IgD-negative memory B cell (primary cell): Measurements from ENCODE around the gene KAT6B. TPM values are rescaled to one million over a fixed set of nuclear protein-coding genes. Genes with fewer than 3 reads are reported as not detected.

Experiments
- H3K27ac Mint-ChIP-seq, 3 donors: one replicate each; pipeline ENCODE4 v1.8.0; 2020 to 2022; ENCODE audit warnings: mild to moderate bottlenecking in 3 of 3, mixed read lengths in 3 of 3, moderate library complexity in 1 of 3
- H3K27me3 Mint-ChIP-seq: one replicate; pipeline ENCODE4 v1.8.0; 2021; ENCODE audit warnings: mixed read lengths
- H3K36me3 Mint-ChIP-seq: one replicate; pipeline ENCODE4 v1.8.0; 2020; ENCODE audit warnings: mild to moderate bottlenecking, mixed read lengths
- H3K4me1 Mint-ChIP-seq, 3 donors: one replicate each; pipeline ENCODE4 v1.8.0; 2020 to 2022; ENCODE audit warnings: mixed read lengths in 3 of 3, mild to moderate bottlenecking in 1 of 3
- H3K4me3 Mint-ChIP-seq, 4 donors: one replicate each; pipeline ENCODE4 v1.8.0; 2020 to 2022; ENCODE audit warnings: mild to moderate bottlenecking in 4 of 4, mixed read lengths in 4 of 4, moderate library complexity in 3 of 4
- H3K9me3 Mint-ChIP-seq, 3 donors: one replicate each; pipeline ENCODE4 v1.8.0; 2020 to 2021; ENCODE audit warnings: mixed read lengths in 3 of 3, mild to moderate bottlenecking in 1 of 3
- polyA plus RNA-seq: library from polyadenylated mRNA; unstranded; fragments of 300-500 nt; fragmentation: Illumina TruSeq; gene quantifications from one replicate; pipeline ENCODE4 v1.2.3, GENCODE V29; 2021

KAT6B gene
- polyA plus RNA-seq, 1 donor from 2014 or later: 27.1 TPM

DNA sequence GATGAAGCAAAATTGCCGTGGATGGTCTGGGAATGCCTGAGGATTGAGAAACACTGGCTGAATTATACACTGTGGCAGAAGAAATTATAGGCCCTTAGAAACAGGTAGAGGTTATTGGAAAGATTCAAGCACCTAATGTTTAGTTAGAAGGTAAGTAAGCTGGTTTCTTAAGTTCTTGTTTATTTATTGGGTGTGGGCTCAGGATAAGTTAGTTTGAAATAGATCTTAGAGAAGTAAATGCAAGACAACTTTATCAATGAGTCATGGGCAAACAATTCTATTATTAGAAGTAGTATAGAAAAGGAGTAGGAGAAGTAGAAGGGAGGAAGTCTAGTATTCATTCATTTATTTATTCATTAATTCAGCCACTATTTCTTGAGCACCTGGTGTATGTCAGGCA is 96.5 kb downstream of the KAT6B start:
- no peak overlapping the region for H3K27ac Mint-ChIP-seq
- H3K4me3 Mint-ChIP-seq: no peak overlapping the region
- H3K36me3 Mint-ChIP-seq: peaks cover 6% of the 10 kb centered on the region
- no peaks in the 10 kb centered on the region for H3K27me3 Mint-ChIP-seq
- peaks cover 9 to 16% (median 10%) of the 10 kb centered on the region in 3 donors for H3K4me1 Mint-ChIP-seq
- peaks cover 0 to 4% (median 2%) of the 10 kb centered on the region in 3 donors for H3K9me3 Mint-ChIP-seq

DNA sequence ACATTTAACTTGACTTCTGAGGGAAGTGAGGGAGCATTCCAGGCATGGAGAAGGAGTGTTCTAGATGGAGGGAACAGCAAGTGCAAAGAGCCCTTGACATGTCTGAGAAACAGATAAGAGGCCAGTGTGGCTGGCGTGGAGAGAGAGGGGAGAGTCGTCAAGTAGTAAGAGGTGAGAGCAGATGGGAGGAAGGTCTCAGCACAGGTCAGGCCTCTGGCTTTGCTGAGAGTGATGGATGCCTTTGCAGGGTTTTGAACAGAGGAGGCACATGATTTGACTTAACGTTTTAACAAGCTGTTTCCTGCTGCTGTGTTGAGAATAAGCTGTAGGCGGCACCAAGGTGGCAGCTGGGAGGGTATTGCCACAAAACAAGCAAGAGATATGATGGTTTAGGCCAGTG is 97.2 kb downstream of the KAT6B start:
- Mint-ChIP-seq H3K27me3 (no peaks in the 10 kb centered on the region), H3K27ac (no peak overlapping the region), H3K4me1 (peaks cover 9 to 16% (median 10%) of the 10 kb centered on the region in 3 donors), H3K4me3 (peak overlapping the region in 1 of 4 donors; percentile 16), H3K36me3 (peaks cover 6% of the 10 kb centered on the region), H3K9me3 (peaks cover 0 to 4% (median 2%) of the 10 kb centered on the region in 3 donors)

DNA sequence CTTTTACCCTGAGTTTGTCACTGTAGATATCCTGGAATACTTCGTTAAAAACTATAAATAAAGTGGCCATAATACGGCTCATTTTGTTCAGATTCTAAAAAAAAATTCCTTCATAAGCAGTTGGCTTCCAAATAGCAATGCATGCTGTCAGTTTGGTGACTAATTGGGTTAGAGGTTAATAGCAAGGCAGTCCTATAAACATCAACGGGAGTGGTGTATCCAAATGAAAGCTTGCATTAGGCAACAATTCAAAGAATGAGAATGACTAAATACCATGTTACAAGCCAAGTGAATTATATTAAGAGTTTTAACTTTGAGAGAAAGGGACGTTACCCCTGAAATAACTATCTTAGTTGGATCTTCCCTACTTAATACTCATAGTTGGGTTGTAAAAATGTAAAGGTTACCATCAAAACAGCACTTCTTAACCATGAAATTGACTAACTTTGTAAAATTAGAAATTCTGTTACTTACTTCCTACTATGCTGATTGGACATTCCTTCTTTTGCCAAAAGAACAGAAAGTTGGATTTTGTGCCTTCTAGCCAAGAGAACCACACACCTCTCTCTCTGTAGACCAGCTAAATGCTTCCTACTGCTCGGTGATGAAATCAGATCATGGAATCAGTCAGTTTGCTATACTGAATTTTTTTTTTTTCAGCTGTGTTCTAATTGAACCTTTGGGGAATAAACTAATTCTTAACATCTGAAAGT is 98.0 kb downstream of the KAT6B start:
- Mint-ChIP-seq H3K9me3 (peaks cover 0 to 4% (median 2%) of the 10 kb centered on the region in 3 donors), H3K4me3 (no peak overlapping the region), H3K27ac (no peak overlapping the region), H3K27me3 (no peaks in the 10 kb centered on the region), H3K36me3 (peaks cover 6% of the 10 kb centered on the region), H3K4me1 (peaks cover 9 to 16% (median 10%) of the 10 kb centered on the region in 3 donors)

DNA sequence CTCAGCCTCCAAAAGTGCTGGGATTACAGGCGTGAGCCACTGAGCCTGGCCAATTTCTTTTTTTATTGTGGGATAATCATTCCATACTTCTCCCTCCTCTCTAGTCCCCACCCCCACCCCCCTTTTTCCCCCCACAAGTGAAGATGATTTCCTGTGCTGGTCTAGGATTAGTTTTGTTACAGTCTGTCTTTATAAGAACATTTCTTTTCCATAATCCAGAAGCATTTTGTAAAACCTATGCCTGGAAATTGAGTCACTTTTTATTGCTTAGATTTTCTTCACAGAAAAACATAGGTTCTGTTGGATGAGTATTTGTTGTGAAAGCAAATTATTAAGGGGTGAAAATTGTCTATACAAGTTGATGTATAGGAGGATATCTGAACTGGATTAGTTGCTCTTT is 98.9 kb downstream of the KAT6B start:
- no peaks in the 10 kb centered on the region for H3K27me3 Mint-ChIP-seq
- H3K4me1 Mint-ChIP-seq: peaks cover 8 to 16% (median 9%) of the 10 kb centered on the region in 3 donors
- H3K9me3 Mint-ChIP-seq: no peaks in the 10 kb centered on the region
- H3K36me3 Mint-ChIP-seq: peaks cover 5% of the 10 kb centered on the region
- H3K27ac Mint-ChIP-seq: no peak overlapping the region
- H3K4me3 Mint-ChIP-seq: no peak overlapping the region

DNA sequence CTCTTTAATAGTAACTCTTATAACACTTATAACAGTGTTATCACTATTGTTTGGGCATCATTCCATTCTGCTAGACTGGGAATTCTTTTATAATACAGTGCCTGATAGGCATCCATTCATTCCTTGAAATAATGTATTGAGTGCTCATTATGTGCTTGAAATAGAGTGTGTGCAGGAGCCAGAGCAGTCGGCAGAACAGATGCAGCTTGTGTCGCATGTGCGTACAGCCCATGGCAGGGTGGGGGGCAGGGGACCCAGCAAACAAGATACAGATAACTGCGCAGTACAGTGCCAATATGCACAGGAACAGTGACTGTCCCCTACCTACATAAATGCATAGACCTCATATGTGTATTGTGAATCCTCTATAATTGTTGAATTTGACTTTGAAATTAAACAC is 99.3 kb downstream of the KAT6B start:
- Mint-ChIP-seq H3K27me3 (no peaks in the 10 kb centered on the region), H3K36me3 (peaks cover under 1% of the 10 kb centered on the region), H3K4me1 (peaks cover 6 to 16% (median 7%) of the 10 kb centered on the region in 3 donors), H3K4me3 (no peak overlapping the region), H3K9me3 (no peaks in the 10 kb centered on the region), H3K27ac (no peak overlapping the region)

DNA sequence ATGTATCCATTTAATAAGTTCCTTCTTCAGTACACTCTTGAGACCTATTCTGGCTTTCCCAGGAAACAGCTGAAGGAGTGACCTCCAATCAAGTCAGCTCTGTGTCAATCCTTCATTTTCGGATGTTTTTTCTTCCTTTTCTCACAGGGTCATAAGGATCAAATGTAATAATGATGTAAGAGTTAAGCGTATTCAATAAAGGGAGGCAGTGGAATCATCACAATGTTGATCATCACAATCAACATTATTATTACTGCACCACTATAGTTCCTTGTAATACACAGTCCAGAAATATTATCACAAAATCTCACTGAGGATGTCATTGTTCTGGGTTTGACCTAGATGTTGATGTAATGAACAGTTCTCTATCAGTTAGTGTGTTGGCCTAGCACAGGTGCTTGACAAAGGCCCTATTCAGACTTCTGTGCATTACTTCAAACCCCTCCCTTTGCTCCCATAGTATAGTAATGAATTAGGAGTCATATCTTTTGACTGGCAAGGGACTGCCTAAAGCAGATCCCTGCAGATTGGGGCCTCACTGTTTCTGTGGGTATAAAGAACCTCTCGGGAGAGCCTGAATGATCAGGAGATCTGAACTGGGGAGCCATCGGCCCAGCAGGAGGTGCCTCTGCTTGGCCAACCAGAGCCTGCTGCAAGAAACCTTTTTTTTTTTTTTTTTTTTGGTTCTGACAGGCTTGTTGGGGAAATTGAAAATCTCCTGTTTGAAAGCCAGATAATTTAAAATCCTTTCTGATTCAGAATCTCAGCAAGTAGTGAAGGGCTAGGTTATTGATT is 100.6 kb downstream of the KAT6B start:
- Mint-ChIP-seq H3K27ac (no peak overlapping the region), H3K9me3 (no peaks in the 10 kb centered on the region), H3K27me3 (no peaks in the 10 kb centered on the region), H3K4me3 (no peak overlapping the region), H3K4me1 (peaks cover 5 to 19% (median 7%) of the 10 kb centered on the region in 3 donors), H3K36me3 (peaks cover 3% of the 10 kb centered on the region)

DNA sequence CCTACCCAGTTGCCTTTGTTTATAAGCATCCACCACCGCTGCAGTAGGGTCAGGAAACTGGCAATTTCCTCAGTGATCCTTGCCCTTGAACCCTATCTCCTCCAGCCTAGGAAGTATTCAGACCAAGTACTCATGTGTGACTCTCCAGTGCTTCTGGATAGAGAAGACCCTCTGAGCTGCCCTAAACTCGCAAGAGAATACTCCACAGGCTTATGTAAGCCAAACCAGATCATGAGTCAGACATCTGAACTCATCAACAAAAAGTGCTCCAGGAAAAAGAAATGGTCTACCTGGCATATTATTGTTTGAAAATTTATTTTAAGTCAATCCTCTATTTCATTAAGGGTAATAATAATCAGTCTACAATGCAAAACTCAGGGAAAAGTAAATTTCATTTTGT is 101.3 kb downstream of the KAT6B start:
- peaks cover 3% of the 10 kb centered on the region for H3K36me3 Mint-ChIP-seq
- peaks cover 5 to 13% (median 10%) of the 10 kb centered on the region in 3 donors for H3K4me1 Mint-ChIP-seq
- no peak overlapping the region for H3K27ac Mint-ChIP-seq
- no peaks in the 10 kb centered on the region for H3K27me3 Mint-ChIP-seq
- H3K9me3 Mint-ChIP-seq: no peaks in the 10 kb centered on the region
- H3K4me3 Mint-ChIP-seq: no peak overlapping the region

DNA sequence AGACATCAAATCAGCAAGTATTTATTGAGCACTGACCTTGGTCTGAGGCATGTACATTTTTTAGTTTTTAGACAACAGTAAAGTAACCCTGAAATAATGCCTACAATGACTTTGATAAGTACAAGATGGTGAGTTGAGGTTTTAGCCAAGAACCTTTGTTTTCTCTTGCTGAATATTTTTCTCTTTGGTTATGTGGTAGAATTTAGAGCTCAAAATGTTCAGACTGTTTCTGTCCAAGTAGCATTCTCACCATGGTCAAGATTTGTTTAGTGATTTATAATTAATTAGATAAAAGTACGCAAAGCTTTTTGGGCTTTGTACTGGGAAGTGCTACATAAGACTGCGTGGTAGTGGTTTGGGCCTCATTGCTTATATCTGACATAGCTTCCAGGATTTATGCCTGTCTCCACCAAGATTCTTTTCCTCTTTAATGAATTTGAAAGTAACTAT is 102.4 kb downstream of the KAT6B start:
- Mint-ChIP-seq H3K36me3 (peaks cover 3% of the 10 kb centered on the region), H3K9me3 (no peaks in the 10 kb centered on the region), H3K27ac (no peak overlapping the region), H3K27me3 (no peaks in the 10 kb centered on the region), H3K4me3 (no peak overlapping the region), H3K4me1 (peaks cover 4 to 9% (median 8%) of the 10 kb centered on the region in 3 donors)

DNA sequence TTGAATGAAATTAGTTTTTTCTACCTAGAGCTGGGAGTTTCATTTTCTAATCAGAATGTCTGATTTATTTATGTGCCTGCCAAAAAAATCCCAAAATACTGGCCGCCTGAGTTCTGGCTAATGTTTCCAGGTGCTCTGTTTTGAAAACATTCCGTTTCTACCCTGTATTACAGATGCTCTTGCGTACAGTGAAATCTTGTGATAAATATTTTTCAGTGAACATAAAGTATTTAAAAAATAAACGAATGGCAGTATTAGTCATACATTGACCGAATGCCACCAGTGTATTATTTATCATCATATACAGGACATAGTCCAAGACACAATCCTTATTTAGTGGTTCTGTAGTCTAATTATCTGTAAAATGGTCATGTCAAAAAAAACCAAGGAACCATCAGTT is 102.8 kb downstream of the KAT6B start:
- Mint-ChIP-seq H3K36me3 (peaks cover 3% of the 10 kb centered on the region), H3K9me3 (no peaks in the 10 kb centered on the region), H3K27ac (no peak overlapping the region), H3K4me3 (no peak overlapping the region), H3K27me3 (no peaks in the 10 kb centered on the region), H3K4me1 (peaks cover 2 to 10% (median 8%) of the 10 kb centered on the region in 3 donors)

DNA sequence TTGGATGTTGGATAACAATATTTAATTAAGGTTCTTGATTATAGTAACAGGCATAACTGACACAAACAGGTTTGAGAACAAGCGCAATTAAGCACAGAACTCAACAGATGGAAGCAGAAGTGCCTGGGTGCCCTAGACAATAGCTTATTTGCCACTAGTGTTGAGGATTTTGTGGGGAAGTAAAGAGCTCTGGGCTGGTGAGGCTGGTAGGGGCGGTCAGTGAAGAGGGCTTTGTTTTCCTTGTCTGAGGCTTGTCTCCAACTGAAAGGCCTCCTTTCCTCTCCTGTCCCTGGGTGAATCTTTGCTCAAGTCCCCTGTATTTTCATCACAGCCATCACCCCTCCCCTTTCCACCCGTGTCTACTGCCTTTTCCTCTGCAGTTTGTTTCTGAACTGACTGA is 104.6 kb downstream of the KAT6B start:
- Mint-ChIP-seq H3K36me3 (peaks cover 5% of the 10 kb centered on the region), H3K9me3 (no peaks in the 10 kb centered on the region), H3K4me1 (peaks cover 7 to 14% (median 12%) of the 10 kb centered on the region in 3 donors), H3K27me3 (no peaks in the 10 kb centered on the region), H3K4me3 (no peak overlapping the region), H3K27ac (no peak overlapping the region)

DNA sequence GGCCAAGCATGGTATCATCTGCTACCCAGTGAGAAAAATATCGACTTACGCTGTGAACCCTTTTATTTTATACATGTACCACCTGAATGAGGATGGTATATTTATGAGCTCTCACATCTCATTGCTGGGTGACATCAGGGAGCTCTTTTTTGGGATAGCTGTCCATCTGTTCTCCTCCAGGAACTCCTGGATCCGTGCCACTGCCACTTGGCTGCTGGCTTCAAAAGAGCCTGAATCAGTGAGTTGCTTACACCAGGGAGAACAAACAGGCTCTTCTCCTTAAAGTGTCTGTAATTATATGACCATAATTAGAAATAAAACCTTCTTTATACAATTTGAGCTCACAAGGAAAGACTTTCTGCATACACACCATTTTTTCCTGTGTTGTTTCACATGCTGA is 106.2 kb downstream of the KAT6B start:
- H3K4me1 Mint-ChIP-seq: peaks cover 5 to 15% (median 14%) of the 10 kb centered on the region in 3 donors

DNA sequence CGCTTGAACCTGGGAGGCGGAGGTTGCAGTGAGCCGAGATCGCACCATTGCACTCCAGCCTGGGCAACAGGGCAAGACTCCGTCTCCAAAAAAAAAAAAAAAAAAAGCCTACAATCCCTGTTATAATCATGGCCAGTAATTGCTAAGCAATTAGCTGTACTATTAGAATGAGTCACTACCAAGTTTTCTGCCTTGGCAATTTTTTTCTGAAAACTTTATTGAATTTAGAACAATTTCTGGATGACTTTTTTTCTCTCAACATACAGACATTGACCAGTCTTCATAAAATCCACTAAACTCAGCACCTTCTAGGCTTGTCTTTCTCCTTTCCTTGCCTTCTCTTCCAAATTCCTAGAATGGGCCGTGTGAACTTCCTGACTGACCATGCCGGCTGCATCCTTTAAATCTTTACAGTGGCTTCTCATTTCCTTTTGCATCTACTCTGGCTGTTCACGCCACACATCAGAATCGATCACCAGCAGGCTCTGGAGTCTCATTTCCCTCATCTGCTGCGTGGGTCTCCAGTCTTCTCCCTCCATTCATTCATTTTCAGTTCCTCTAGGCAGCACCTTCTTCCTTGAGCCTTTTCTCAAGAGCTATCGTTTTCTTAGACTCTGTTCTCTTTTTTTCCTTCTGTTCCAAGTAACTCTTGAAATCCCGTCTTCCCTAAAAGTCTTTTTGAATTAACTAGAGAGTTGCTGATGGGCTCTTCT is 107.9 kb downstream of the KAT6B start:
- Mint-ChIP-seq H3K27me3 (no peaks in the 10 kb centered on the region), H3K27ac (no peak overlapping the region), H3K4me3 (no peak overlapping the region), H3K36me3 (peaks cover 7% of the 10 kb centered on the region), H3K4me1 (peaks cover 4 to 18% (median 14%) of the 10 kb centered on the region in 3 donors), H3K9me3 (no peaks in the 10 kb centered on the region)

More for the DNA sequence above, 106.2 kb downstream of the KAT6B start:
- H3K27me3 Mint-ChIP-seq: no peaks in the 10 kb centered on the region
- H3K36me3 Mint-ChIP-seq: peaks cover 5% of the 10 kb centered on the region
- peak overlapping the region in 1 of 3 donors; percentile 77 for H3K27ac Mint-ChIP-seq
- no peak overlapping the region for H3K4me3 Mint-ChIP-seq
- no peaks in the 10 kb centered on the region for H3K9me3 Mint-ChIP-seq

DNA sequence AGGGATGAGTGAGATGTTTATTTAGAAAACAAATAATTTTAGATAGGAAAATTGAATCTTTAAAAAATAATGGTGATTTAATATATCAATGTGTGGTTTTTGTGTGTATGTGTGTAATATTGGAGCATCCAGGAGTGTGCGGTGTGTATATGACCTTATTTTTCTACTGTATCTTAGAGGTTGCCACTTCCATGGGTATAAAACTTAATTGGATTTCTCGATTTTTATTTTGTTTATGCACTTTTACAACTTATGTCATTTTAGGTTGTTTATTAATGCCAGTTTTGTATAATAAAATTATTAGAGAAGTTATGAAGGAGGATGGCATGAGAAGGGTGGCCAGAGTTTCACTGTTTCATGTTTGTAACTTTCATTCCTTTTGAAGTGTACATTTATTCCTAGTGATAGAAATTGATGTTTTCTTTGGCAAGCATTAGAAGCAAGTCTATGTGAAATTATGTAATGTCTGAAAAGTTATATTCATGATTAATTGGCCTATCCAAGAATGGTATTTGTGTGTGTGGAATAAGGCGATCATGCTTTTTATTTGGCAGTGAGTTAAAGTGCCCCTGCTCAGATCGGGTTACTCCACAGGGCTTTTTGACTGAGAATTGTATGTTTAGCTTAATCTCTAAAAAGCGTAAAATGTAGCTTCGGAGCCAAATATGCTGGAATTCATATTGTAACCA is 110.3 kb downstream of the KAT6B start:
- no peak overlapping the region for H3K27ac Mint-ChIP-seq
- H3K36me3 Mint-ChIP-seq: peaks cover 7% of the 10 kb centered on the region
- H3K4me1 Mint-ChIP-seq: peaks cover 4 to 19% (median 18%) of the 10 kb centered on the region in 3 donors
- no peaks in the 10 kb centered on the region for H3K9me3 Mint-ChIP-seq
- H3K27me3 Mint-ChIP-seq: no peaks in the 10 kb centered on the region
- no peak overlapping the region for H3K4me3 Mint-ChIP-seq

DNA sequence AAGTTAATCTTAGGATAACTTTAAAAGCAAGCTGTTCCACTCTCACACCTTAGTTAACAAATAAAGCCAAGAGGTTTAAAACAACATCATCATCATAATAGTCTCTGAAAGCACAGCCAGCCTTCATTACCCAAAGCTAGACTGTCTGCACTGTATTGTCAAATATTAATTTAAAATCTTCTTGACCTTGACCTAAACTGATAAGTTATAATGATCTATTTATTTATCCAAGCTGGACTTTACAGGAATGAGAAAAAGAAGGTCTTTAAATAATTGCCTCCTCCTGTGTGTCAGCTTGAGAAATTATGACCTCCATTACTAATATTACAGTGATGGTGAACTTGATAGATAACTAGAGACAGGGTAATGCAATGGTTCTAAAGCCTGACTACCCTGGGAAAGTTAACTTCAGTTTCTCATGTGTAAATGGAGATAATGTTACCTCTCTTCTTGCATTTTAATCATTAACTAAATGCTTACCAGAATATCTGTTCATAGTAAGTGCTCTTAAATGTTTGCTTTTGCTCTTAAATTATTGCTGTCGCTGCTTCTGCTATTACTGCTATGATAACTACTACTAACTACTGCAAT is 111.0 kb downstream of the KAT6B start:
- H3K36me3 Mint-ChIP-seq: peaks cover 7% of the 10 kb centered on the region
- H3K9me3 Mint-ChIP-seq: no peaks in the 10 kb centered on the region
- H3K27ac Mint-ChIP-seq: no peak overlapping the region
- H3K4me3 Mint-ChIP-seq: no peak overlapping the region
- peaks cover 4 to 15% (median 14%) of the 10 kb centered on the region in 3 donors for H3K4me1 Mint-ChIP-seq
- no peaks in the 10 kb centered on the region for H3K27me3 Mint-ChIP-seq
